Activated naive CD4-positive, alpha-beta T cell treated with anti-CD3 and anti-CD28 coated beads for 36 hours (primary cell): Measurements from ENCODE around the gene LMF2. TPM values are rescaled to one million over a fixed set of nuclear protein-coding genes. Genes with fewer than 3 reads are reported as not detected.
"Not testable (repeated sequence)": the region's sequence is repeated elsewhere in the genome, so short reads cannot be mapped to it uniquely, and the experiment has no call there.

Experiments
- CTCF ChIA-PET: fragments of 350-600 bp; sonication (Branson Sonifier 250); formaldehyde crosslinking; loops from one replicate; lab custom pipeline; 2021; ENCODE audit warnings: antibody characterized with exemption; lab: Charles Lee
- DNase-seq: peaks from one replicate; pipeline ENCODE4 v3.0.0-alpha.2; 2020
- H3K27ac Mint-ChIP-seq: one replicate; pipeline ENCODE4 v1.8.0; 2021; ENCODE audit warnings: mild to moderate bottlenecking, mixed read lengths
- H3K27me3 Mint-ChIP-seq: one replicate; pipeline ENCODE4 v1.8.0; 2021; ENCODE audit warnings: low read depth, mixed read lengths
- H3K36me3 Mint-ChIP-seq: one replicate; pipeline ENCODE4 v1.8.0; 2021; ENCODE audit warnings: low read depth, mixed read lengths
- H3K4me1 Mint-ChIP-seq: one replicate; pipeline ENCODE4 v1.8.0; 2021; ENCODE audit warnings: low read depth, mixed read lengths
- H3K4me3 Mint-ChIP-seq: one replicate; pipeline ENCODE4 v1.8.0; 2021; ENCODE audit warnings: mild to moderate bottlenecking, moderate library complexity, mixed read lengths
- H3K9me3 Mint-ChIP-seq: one replicate; pipeline ENCODE4 v1.8.0; 2021; ENCODE audit warnings: mixed read lengths
- intact Hi-C: fragments of 100-400 bp; cut with micrococcal nuclease; formaldehyde crosslinking; loops from one replicate; pipeline ENCODE4 v1.15.1; 2023
- total RNA-seq, 2 experiments: library from RNA; stranded (reverse); gene quantifications; one replicate each; pipeline ENCODE4 v1.2.3, GENCODE V29; 2021

LMF2 gene
- total RNA-seq, 2 experiments from 2014 or later: 41.4 to 42.0 TPM

- intact Hi-C loops: no loop called here
- no peak for DNase-seq
- no peaks in the 10 kb centered on the region for H3K9me3 Mint-ChIP-seq
- H3K27ac Mint-ChIP-seq: no peak overlapping the region
- H3K4me3 Mint-ChIP-seq: no peak overlapping the region
- H3K36me3 Mint-ChIP-seq: peaks cover 32% of the 10 kb centered on the region
- H3K27me3 Mint-ChIP-seq: no peaks in the 10 kb centered on the region
- CTCF ChIA-PET: interaction anchor here (0.6 kb wide), 1 partner anchor 112 kb away, joined by 3 read pairs; no protein-coding TSS in a partner anchor
- peaks cover 11% of the 10 kb centered on the region for H3K4me1 Mint-ChIP-seq
These were observed 13.4 kb upstream of the LMF2 start for GRCh38 chr22:50520826-50521453.

DNA sequence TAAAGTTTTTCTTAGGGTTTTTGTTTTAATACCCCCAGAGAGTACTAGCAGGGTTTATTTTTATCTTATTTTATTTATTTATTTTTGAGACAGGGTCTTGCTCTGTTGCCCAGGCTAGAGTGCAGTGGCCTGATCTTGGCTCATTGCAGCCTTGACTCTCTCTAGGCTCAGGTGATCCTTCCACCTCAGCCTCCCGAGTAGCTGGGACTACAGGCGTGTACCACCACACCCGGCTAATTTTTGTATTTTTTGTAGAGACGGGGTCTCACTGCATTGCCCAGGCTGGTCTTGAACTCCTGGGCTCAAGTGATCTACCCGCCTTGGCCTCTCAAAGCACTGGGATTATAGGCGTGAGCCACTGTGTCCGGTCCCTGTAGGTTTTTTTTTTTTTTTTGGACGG lies 12.7 kb upstream of the LMF2 start:
- DNase-seq, H3K9me3 Mint-ChIP-seq, H3K27ac Mint-ChIP-seq, H3K27me3 Mint-ChIP-seq, intact Hi-C loops, H3K4me3 Mint-ChIP-seq, CTCF ChIA-PET: not testable (repeated sequence)
- H3K4me1 Mint-ChIP-seq: peaks cover 13% of the 10 kb centered on the region
- H3K36me3 Mint-ChIP-seq: peaks cover 36% of the 10 kb centered on the region

DNA sequence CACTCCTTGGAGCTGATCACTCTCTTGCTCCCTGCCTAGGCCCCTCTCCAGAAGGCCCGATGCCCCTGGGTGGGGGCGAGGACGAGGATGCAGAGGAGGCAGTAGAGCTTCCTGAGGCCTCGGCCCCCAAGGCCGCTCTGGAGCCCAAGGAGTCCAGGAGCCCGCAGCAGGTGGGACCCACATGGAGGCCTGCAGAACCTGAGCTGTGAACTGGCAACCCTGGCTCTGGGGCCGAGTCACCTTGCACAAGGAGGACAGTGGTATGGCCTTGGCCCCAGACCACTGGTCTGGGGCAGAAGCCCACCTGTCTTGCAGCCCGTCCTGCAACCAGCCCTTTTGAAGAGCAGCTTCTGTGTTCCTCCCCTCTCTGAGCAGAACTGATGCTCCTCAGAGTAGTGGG lies 11.6 kb upstream of the LMF2 start:
- no peaks in the 10 kb centered on the region for H3K27me3 Mint-ChIP-seq
- no peak overlapping the region for H3K27ac Mint-ChIP-seq
- peaks cover 12% of the 10 kb centered on the region for H3K4me1 Mint-ChIP-seq
- H3K9me3 Mint-ChIP-seq: no peaks in the 10 kb centered on the region
- no peak for DNase-seq
- intact Hi-C loops: no loop called here
- CTCF ChIA-PET: no interaction called here
- H3K4me3 Mint-ChIP-seq: no peak overlapping the region
- peaks cover 38% of the 10 kb centered on the region for H3K36me3 Mint-ChIP-seq

GRCh38 chr22:50518606-50519005 lies 11.1 kb upstream of the LMF2 start:
- Mint-ChIP-seq H3K4me3 (no peak overlapping the region), H3K36me3 (peaks cover 37% of the 10 kb centered on the region), H3K27ac (no peak overlapping the region), H3K27me3 (no peaks in the 10 kb centered on the region), H3K9me3 (no peaks in the 10 kb centered on the region), H3K4me1 (peaks cover 13% of the 10 kb centered on the region)
- CTCF ChIA-PET: no interaction called here
- intact Hi-C loops: no loop called here
- no peak for DNase-seq

- Mint-ChIP-seq H3K27ac (no peak overlapping the region), H3K4me3 (no peak overlapping the region), H3K4me1 (peaks cover 16% of the 10 kb centered on the region), H3K27me3 (no peaks in the 10 kb centered on the region), H3K36me3 (peaks cover 33% of the 10 kb centered on the region), H3K9me3 (no peaks in the 10 kb centered on the region)
- no peak for DNase-seq
- intact Hi-C loops: no loop called here
- CTCF ChIA-PET: no interaction called here
These were observed 10.2 kb upstream of the LMF2 start for GRCh38 chr22:50517495-50518260.

DNA sequence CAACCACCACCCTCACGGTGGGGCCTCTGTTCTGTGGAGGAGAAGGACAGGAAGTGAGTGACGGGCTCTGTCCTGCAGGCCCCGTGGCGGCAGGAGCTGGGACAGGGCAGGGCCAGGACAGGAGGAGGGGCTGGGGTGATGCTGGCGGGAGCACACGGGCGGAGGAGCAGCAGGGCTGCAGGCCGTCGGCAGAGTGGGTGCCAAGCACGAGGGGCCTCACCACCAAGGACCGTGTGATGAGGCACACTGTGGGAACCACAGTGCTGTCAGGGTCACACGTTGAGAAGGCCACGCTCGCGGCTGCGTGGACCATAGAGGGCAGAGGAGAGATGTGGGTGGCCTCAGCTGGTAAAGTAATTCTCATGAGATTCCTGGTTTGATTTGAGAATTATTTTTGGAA lies 9.4 kb upstream of the LMF2 start:
- no peaks in the 10 kb centered on the region for H3K9me3 Mint-ChIP-seq
- DNase-seq: no peak
- peaks cover 36% of the 10 kb centered on the region for H3K36me3 Mint-ChIP-seq
- CTCF ChIA-PET: no interaction called here
- peaks cover 22% of the 10 kb centered on the region for H3K4me1 Mint-ChIP-seq
- intact Hi-C loops: no loop called here
- no peaks in the 10 kb centered on the region for H3K27me3 Mint-ChIP-seq
- no peak overlapping the region for H3K27ac Mint-ChIP-seq
- no peak overlapping the region for H3K4me3 Mint-ChIP-seq

- intact Hi-C loops: no loop called here
- Mint-ChIP-seq H3K27me3 (no peaks in the 10 kb centered on the region), H3K9me3 (no peaks in the 10 kb centered on the region), H3K4me3 (no peak overlapping the region), H3K4me1 (peaks cover 25% of the 10 kb centered on the region), H3K27ac (no peak overlapping the region), H3K36me3 (peaks cover 35% of the 10 kb centered on the region)
- no peak for DNase-seq
- CTCF ChIA-PET: interaction anchor here (1.3 to 1.8 kb wide), 2 partner anchors 9 to 106 kb away, joined by 4 to 9 read pairs; partner anchors contain the start of gene SCO2
These were observed 8.6 kb upstream of the LMF2 start for GRCh38 chr22:50516068-50516467.

DNA sequence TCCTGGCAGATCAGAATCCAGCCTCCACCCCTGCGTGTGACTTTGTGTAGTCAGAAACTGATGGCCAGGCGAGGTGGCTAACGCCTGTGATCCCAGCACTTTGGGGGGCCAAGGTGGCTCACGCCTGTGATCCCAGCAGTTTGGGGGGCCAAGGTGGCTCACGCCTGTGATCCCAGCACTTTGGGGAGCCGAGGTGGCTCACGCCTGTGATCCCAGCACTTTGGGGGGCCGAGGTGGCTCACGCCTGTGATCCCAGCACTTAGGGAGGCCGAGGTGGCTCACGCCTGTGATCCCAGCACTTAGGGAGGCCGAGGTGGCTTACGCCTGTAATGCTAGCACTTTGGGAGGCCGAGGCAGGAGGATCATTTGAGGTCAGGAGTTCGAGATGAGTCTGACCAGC lies 5.7 kb upstream of the LMF2 start:
- no peak for DNase-seq
- no peak overlapping the region for H3K4me3 Mint-ChIP-seq
- peaks cover 38% of the 10 kb centered on the region for H3K4me1 Mint-ChIP-seq
- intact Hi-C loops: no loop called here
- H3K36me3 Mint-ChIP-seq: peaks cover 26% of the 10 kb centered on the region
- H3K27me3 Mint-ChIP-seq: no peaks in the 10 kb centered on the region
- H3K9me3 Mint-ChIP-seq: no peaks in the 10 kb centered on the region
- no peak overlapping the region for H3K27ac Mint-ChIP-seq
- CTCF ChIA-PET: no interaction called here

DNA sequence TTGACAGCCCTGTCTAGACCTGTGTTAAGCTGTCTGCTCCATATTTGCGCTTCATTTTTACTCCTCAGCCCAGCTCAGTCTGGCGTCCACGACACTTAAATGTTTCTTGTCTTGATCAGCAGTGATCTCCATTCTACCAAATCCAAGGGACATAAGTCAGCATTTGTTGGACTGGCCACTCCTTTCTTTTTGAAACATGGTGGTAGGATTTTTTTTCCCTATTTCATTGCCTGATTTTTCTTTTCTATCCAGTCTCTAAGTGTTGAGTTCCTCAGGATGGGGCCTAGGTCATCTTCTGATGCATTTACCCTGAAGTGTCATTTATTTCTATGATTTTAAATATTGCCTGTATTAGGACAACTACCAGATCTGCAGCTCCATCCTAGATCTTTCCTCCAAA lies 1.4 kb upstream of the LMF2 start:
- peaks cover 14% of the 10 kb centered on the region for H3K36me3 Mint-ChIP-seq
- no peak for DNase-seq
- no peaks in the 10 kb centered on the region for H3K9me3 Mint-ChIP-seq
- peaks cover 34% of the 10 kb centered on the region for H3K4me1 Mint-ChIP-seq
- CTCF ChIA-PET: interaction anchor here (0.8 to 2.8 kb wide), 6 partner anchors 11 to 268 kb away, joined by 3 to 22 read pairs (median 4); partner anchors contain the start of genes CPT1B, SCO2 and SYCE3
- peak overlapping the region; percentile 93 for H3K27ac Mint-ChIP-seq
- intact Hi-C loops: loop anchor here (1.0 to 2.0 kb wide), 6 partner anchors 16 to 166 kb away; partner anchors contain the start of genes CHKB, PPP6R2, SCO2 and SYCE3
- no peaks in the 10 kb centered on the region for H3K27me3 Mint-ChIP-seq
- H3K4me3 Mint-ChIP-seq: peak overlapping the region; percentile 96

- peaks cover 11% of the 10 kb centered on the region for H3K36me3 Mint-ChIP-seq
- peak within 1 kb of the TSS; percentile 96 for H3K4me3 Mint-ChIP-seq
These were observed 736 bp upstream of the LMF2 start, which contains the start of gene NCAPH2 for GRCh38 chr22:50507991-50508884. TSS of gene NCAPH2 (plus strand) at chr22:50508224. CDS start at chr22:50508338, 114 bp downstream.

DNA sequence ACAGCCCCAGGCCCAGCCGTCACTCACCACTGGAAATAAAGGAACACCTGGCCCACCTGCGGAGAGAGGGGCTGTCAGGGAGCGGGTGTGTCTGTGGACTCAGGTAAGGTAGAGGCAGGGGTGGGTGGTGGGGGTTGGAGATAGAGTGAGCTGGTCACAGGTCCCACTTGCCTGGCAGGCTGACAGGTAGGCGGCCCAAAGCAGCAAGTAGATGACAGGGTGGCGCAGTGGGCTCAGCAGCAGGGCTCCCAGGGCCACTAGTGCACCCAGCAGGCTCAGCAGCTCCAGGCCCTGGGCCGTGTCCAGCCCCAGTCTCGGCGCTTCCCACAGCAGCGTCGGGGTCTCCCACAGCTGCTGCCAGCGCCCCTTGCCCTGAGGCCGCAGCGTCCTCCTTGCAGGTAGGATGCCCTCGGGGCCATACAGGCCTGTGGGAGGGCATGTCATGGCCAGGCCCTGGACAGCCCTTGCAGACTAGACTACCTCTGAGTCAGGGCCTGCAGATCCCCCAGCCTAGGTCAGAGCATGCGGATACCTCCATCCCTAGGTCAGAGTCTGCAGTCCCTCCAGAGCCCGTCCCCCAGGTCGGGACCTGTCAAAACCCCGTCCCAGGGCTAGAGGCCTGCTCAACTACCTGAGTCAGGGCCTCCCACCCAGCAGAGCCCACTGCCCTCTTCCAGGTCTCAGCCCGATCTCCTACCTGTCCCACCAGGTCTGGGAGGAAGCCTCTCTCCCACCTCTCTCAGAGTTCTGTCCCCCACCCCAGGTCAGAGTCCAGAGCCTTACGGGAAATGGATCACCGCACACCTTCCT lies 686 bp downstream of the LMF2 start:
- Mint-ChIP-seq H3K36me3 (peaks cover 6% of the 10 kb centered on the region), H3K4me3 (peak overlapping the region; percentile 96), H3K4me1 (peaks cover 20% of the 10 kb centered on the region), H3K27ac (peak overlapping the region; percentile 89), H3K27me3 (no peaks in the 10 kb centered on the region), H3K9me3 (no peaks in the 10 kb centered on the region)
- CTCF ChIA-PET: interaction anchor here (2.8 kb wide), 1 partner anchor 18 kb away, joined by 22 read pairs; the partner anchor contains the start of gene SCO2
- intact Hi-C loops: loop anchor here (1.0 to 2.0 kb wide), 2 partner anchors 32 to 38 kb away; partner anchors contain the start of gene SBF1
- DNase-seq: no peak

More at GRCh38 chr22:50507991-50508884, 736 bp upstream of the LMF2 start, which contains the start of gene NCAPH2:
- H3K4me1 Mint-ChIP-seq: peaks cover 30% of the 10 kb centered on the region
- DNase-seq: peak; percentile 98
- no peaks in the 10 kb centered on the region for H3K27me3 Mint-ChIP-seq
- CTCF ChIA-PET: interaction anchor here (1.0 to 2.8 kb wide), 6 partner anchors 10 to 267 kb away, joined by 3 to 22 read pairs (median 4); partner anchors contain the start of genes SCO2 and SYCE3
- H3K9me3 Mint-ChIP-seq: no peaks in the 10 kb centered on the region
- intact Hi-C loops: loop anchor here (1.0 to 2.0 kb wide), 8 partner anchors 17 to 165 kb away; partner anchors contain the start of genes CHKB, PPP6R2, SBF1 and SCO2
- peak within 1 kb of the TSS; percentile 96 for H3K27ac Mint-ChIP-seq
